Endothelial cell of umbilical vein (primary cell): ENCODE measurements around the gene HSPB2. TPM values are rescaled to one million over a fixed set of nuclear protein-coding genes. Genes with fewer than 3 reads are reported as not detected.

ENCODE experiments used
- BruUV-seq: library from RNA; stranded (reverse); fragments of 400-500 nt; replicated peaks from 2 replicates; lab custom pipeline; 2021; lab: Mats Ljungman, UMichigan
- CTCF ChIA-PET: fragments of 300-600, 350-600 bp; sonication (Branson Sonifier 250); formaldehyde crosslinking; loops from one replicate; lab custom pipeline; 2021; ENCODE audit warnings: antibody characterized with exemption, inconsistent platforms; lab: Charles Lee
- POLR2A ChIA-PET: fragments of 300-600, 350-600 bp; sonication (Branson Sonifier 250); formaldehyde crosslinking; loops from one replicate; lab custom pipeline; 2021; ENCODE audit warnings: antibody characterized with exemption, inconsistent platforms; lab: Charles Lee
- DNase-seq: peaks from one replicate; pipeline ENCODE4 v3.0.0-alpha.2; 2011; ENCODE audit warnings: low read depth, low spot score
- FAIRE-seq: peaks from 2 replicates; lab custom pipeline; 2011; peaks lifted over from hg19 to GRCh38; lab: Jason Lieb, UNC
- H2AFZ ChIP-seq: 2 replicates; pipeline ENCODE4 v1.6.0; 2012; ENCODE audit warnings: low read depth, low read length, control low read depth, inconsistent platforms
- H3K27ac ChIP-seq: 2 replicates; pipeline ENCODE4 v1.5.1; 2011; ENCODE audit warnings: low read depth, mild to moderate bottlenecking, control low read depth, low read length, moderate library complexity; ENCODE audit not compliant: insufficient read depth
- H3K27me3 ChIP-seq, 2 experiments: 2 replicates each; pipeline versions ENCODE4 v1.6.0 to v1.6.1; 2011; ENCODE audit warnings: low read length in 2 of 2, mixed read lengths in 1 of 2; ENCODE audit not compliant: control insufficient read depth in 2 of 2, insufficient read depth in 2 of 2
- H3K36me3 ChIP-seq, 2 experiments: 2 replicates in 1 of 2; 3 replicates in 1 of 2; pipeline ENCODE4 v1.5.1; 2011; ENCODE audit warnings: low read length in 2 of 2, mild to moderate bottlenecking in 1 of 2, moderate library complexity in 1 of 2; ENCODE audit not compliant: control insufficient read depth in 2 of 2, insufficient read depth in 2 of 2; ENCODE audit errors: extremely low read depth in 1 of 2
- H3K4me1 ChIP-seq: 3 replicates; pipeline ENCODE4 v1.5.1; 2011; ENCODE audit warnings: mild to moderate bottlenecking, low read length; ENCODE audit not compliant: control insufficient read depth, insufficient read depth; ENCODE audit errors: extremely low read depth
- H3K4me2 ChIP-seq: 2 replicates; pipeline ENCODE4 v1.6.1; 2011; ENCODE audit warnings: low read length, control low read depth, mixed read lengths; ENCODE audit not compliant: insufficient read depth
- H3K4me3 ChIP-seq, 3 experiments: fragments of 200-600 bp in 1 of 3; sonication (generic), shearing (Covaris generic) in 1 of 3; replicated peaks in 1 of 3; 2 replicates each; pipeline ENCODE4 v1.5.1; 2011 to 2016; ENCODE audit warnings: control low read depth in 3 of 3, low read length in 3 of 3, mild to moderate bottlenecking in 2 of 3, inconsistent platforms in 1 of 3, low read depth in 1 of 3, moderate library complexity in 1 of 3; ENCODE audit not compliant: insufficient read depth in 1 of 3
- H3K79me2 ChIP-seq: 2 replicates; pipeline ENCODE4 v1.6.0; 2012; ENCODE audit warnings: low read length, inconsistent platforms; ENCODE audit not compliant: control insufficient read depth, insufficient read depth
- H3K9ac ChIP-seq: replicated peaks from 2 replicates; pipeline ENCODE3; 2011; ENCODE audit warnings: low read length, control low read depth; ENCODE audit not compliant: insufficient read depth; ENCODE audit errors: extremely low read depth
- H3K9me1 ChIP-seq: replicated peaks from 3 replicates; pipeline ENCODE4 v1.6.0; 2011; ENCODE audit warnings: mild to moderate bottlenecking, low read length; ENCODE audit not compliant: control insufficient read depth, insufficient read depth; ENCODE audit errors: extremely low read depth
- H3K9me3 ChIP-seq: replicated peaks from 2 replicates; pipeline ENCODE4 v1.5.1; 2012; ENCODE audit warnings: low read length, inconsistent platforms; ENCODE audit not compliant: control insufficient read depth, insufficient read depth
- H4K20me1 ChIP-seq: replicated peaks from 2 replicates; pipeline ENCODE3; 2011; ENCODE audit warnings: mild to moderate bottlenecking, low read length; ENCODE audit not compliant: control insufficient read depth, insufficient read depth; ENCODE audit errors: extremely low read depth
- EZH2 ChIP-seq: IDR thresholded peaks from 2 replicates; pipeline ENCODE4 v1.6.1; 2012; ENCODE audit warnings: borderline replicate concordance, low read depth, mild to moderate bottlenecking, moderate library complexity, low read length, inconsistent platforms; ENCODE audit not compliant: severe bottlenecking
- FOS ChIP-seq: IDR thresholded peaks from 2 replicates; pipeline ENCODE4 v1.6.1; 2011; ENCODE audit warnings: mild to moderate bottlenecking, low read length, moderate library complexity, borderline replicate concordance; ENCODE audit not compliant: insufficient read depth
- GATA2 ChIP-seq: IDR thresholded peaks from 2 replicates; pipeline ENCODE4 v1.7.0; 2011; ENCODE audit warnings: low read depth, mild to moderate bottlenecking, moderate library complexity, mixed read lengths, low read length; ENCODE audit not compliant: insufficient read length, insufficient read depth
- JUN ChIP-seq: IDR thresholded peaks from 2 replicates; pipeline ENCODE4 v1.6.1; 2011; ENCODE audit warnings: borderline replicate concordance, low read depth; ENCODE audit not compliant: insufficient read length, insufficient read depth
- POLR2A ChIP-seq: IDR thresholded peaks from 2 replicates; pipeline ENCODE4 v1.6.1; 2012; ENCODE audit warnings: low read depth, mild to moderate bottlenecking, control low read depth, low read length
- POLR2AphosphoS5 ChIP-seq: IDR thresholded peaks from 2 replicates; pipeline ENCODE4 v1.6.1; 2012; ENCODE audit warnings: low read depth, mild to moderate bottlenecking, control low read depth, low read length, moderate library complexity; ENCODE audit not compliant: insufficient read depth
- dilution Hi-C: fragments of 300-500 bp; cut with MboI; formaldehyde crosslinking; loops from one replicate; pipeline ENCODE4 v1.15.0; 2019; ENCODE audit warnings: low sequenced_read_pairs; ENCODE audit not compliant: extremely low pct_ligation_motif_present
- intact Hi-C: fragments of 100-400 bp; cut with micrococcal nuclease; formaldehyde crosslinking; loops from one replicate; pipeline ENCODE4 v1.10.0; 2022
- polyA plus RNA-seq, 4 experiments: library from polyadenylated mRNA; depleted of rRNA in 3 of 4; stranded (reverse) in 3 of 4; unstranded in 1 of 4; fragments of >200 nt; gene quantifications; 2 replicates each; pipeline versions ENCODE4 v1.2.1 to v1.2.3, GENCODE V29; 2011 to 2012; ENCODE audit warnings: missing spikeins in 1 of 4
- total RNA-seq: library from RNA; stranded (reverse); gene quantifications from 2 replicates; pipeline ENCODE4 v1.2.3, GENCODE V29; 2021
- TF ChIP-seq, protein P1 (sequence below), 2 donors: IDR thresholded peaks; 1 replicate in 1 of 2; 2 replicates in 1 of 2; pipeline ENCODE4 v1.5.1; 2011; ENCODE audit warnings: low read length in 2 of 2, mild to moderate bottlenecking in 2 of 2, moderate library complexity in 2 of 2, control low read depth in 1 of 2, inconsistent platforms in 1 of 2, low read depth in 1 of 2; ENCODE audit not compliant: insufficient read depth in 1 of 2; ENCODE audit errors: extremely low read depth in 1 of 2
- TF ChIP-seq, protein P2 (sequence below): IDR thresholded peaks from 2 replicates; pipeline ENCODE4 v1.6.1; 2011; ENCODE audit not compliant: insufficient read depth, insufficient read length

The HSPB2 gene
- total and polyA plus RNA-seq, 2 donors (not counting 3 experiments of a cell fraction or from before 2014, with no cell fraction given), result not detected

DNA sequence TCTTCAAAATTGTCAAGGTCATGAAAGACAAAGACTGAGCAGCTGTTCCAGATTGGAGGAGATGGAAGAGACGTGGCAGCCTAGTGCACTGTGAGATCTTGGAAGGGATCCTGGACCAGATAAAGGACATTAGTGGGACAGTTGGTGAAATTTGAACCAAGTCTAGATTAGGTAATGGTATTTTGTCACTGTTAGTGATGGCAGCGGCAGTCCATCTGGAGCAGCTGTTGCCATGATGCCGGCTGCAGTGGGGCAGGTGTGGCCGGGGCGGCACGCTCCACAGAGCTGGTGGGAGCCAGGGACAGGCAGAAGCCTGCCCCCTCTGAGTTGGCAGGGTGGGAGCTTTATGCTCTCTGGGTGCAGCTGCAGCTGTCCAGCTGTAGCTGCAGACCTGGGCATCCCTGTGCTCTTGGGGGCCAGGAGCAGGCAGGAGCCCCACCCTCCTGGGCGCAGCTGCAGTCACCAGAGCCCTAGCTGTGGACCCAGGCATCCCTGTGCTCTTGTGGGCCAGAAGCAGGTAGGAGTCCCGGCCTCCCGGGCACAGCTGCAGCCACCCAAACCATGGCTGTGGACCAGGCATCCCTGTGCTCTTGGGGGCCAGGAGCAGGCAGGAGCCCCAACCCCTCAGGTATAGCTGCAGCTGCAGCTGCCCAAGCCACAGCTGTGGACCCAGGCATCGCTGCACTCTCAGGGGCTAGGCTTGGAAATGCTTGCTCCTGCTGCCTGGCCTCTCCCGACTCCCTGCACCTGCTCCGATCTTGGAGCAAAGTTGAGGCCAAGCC lies 45.3 kb downstream of the HSPB2 start:
- CTCF ChIA-PET, result interaction anchor here (0.7 to 1.3 kb wide), 3 partner anchors 24 to 65 kb away, joined by 3 read pairs; no protein-coding TSS in a partner anchor
- TF ChIP-seq POLR2A (no peak), JUN (no peak), POLR2AphosphoS5 (no peak), EZH2 (no peak), FOS (no peak), GATA2 (no peak)
- TF ChIP-seq, protein P1, sequence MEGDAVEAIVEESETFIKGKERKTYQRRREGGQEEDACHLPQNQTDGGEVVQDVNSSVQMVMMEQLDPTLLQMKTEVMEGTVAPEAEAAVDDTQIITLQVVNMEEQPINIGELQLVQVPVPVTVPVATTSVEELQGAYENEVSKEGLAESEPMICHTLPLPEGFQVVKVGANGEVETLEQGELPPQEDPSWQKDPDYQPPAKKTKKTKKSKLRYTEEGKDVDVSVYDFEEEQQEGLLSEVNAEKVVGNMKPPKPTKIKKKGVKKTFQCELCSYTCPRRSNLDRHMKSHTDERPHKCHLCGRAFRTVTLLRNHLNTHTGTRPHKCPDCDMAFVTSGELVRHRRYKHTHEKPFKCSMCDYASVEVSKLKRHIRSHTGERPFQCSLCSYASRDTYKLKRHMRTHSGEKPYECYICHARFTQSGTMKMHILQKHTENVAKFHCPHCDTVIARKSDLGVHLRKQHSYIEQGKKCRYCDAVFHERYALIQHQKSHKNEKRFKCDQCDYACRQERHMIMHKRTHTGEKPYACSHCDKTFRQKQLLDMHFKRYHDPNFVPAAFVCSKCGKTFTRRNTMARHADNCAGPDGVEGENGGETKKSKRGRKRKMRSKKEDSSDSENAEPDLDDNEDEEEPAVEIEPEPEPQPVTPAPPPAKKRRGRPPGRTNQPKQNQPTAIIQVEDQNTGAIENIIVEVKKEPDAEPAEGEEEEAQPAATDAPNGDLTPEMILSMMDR (IDR thresholded peaks at IDR 0.05; ENCODE audit: extremely low read depth in 1 of 2, insufficient read depth in 1 of 2, low read depth in 1 of 2, low read length in 2 of 2), result no peak
- TF ChIP-seq, protein P2, sequence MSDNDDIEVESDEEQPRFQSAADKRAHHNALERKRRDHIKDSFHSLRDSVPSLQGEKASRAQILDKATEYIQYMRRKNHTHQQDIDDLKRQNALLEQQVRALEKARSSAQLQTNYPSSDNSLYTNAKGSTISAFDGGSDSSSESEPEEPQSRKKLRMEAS, result no peak
- H3K36me3 ChIP-seq, result no peaks in the 10 kb centered on the region
- H3K9me1 ChIP-seq, result no peaks in the 10 kb centered on the region
- H3K9ac ChIP-seq, result no peak overlapping the region
- H3K27ac ChIP-seq, result no peak overlapping the region
- peak; percentile 15 for FAIRE-seq
- no peak overlapping the region for H3K4me3 ChIP-seq
- H4K20me1 ChIP-seq, result no peaks in the 10 kb centered on the region
- POLR2A ChIA-PET, result no interaction called here
- no peak for DNase-seq
- no peak overlapping the region for H3K4me2 ChIP-seq
- BruUV-seq, result no TSS peak
- dilution Hi-C loops, result no loop called here
- intact Hi-C loops, result no loop called here
- no peak overlapping the region for H2AFZ ChIP-seq
- H3K4me1 ChIP-seq, result peaks cover 4% of the 10 kb centered on the region
- H3K9me3 ChIP-seq, result no peaks in the 10 kb centered on the region
- H3K79me2 ChIP-seq, result no peaks in the 10 kb centered on the region
- no peaks in the 10 kb centered on the region for H3K27me3 ChIP-seq
